Erythroblast (primary cell): ENCODE data around the gene TRIP13.

Experiments
- GATA1 ChIP-seq: IDR thresholded peaks from 2 replicates; pipeline ENCODE4 v1.6.1; 2011; ENCODE audit warnings: low read depth, mild to moderate bottlenecking, control low read depth, low read length, moderate library complexity
- POLR2A ChIP-seq: IDR thresholded peaks from 2 replicates; pipeline ENCODE4 v1.6.1; 2011; ENCODE audit warnings: mild to moderate bottlenecking, low read length

DNA sequence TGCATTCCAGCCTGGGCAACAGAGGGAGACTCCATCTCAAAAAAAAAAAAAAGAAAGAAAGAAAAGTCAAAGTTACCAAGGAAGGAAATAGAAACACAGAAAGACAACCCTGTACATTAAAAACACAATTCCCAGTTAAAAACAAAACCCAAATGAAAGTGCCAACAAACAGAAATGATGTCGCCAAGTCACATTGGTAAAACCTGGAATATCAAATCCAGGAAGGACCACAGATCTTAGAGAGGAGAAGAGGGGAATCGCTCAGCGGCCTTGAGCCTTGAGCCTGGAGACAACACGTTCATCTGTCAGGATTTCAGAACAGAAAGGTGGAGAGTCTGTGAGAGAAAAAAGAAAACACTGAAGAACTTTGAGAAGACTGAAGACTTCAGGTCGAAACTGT lies 40.7 kb upstream of the TRIP13 start:
- TF ChIP-seq POLR2A (no peak), GATA1 (no peak)
